NCI-H345 (cell line): ENCODE results near the gene TNF.
A peak's percentile ranks its signal among the peaks of the same experiment; 100 is the strongest.

Source experiments
- DNase-seq: peaks from one replicate; lab custom pipeline; 2025; lab: John Stamatoyannopoulos, UW

The TNF gene

DNA sequence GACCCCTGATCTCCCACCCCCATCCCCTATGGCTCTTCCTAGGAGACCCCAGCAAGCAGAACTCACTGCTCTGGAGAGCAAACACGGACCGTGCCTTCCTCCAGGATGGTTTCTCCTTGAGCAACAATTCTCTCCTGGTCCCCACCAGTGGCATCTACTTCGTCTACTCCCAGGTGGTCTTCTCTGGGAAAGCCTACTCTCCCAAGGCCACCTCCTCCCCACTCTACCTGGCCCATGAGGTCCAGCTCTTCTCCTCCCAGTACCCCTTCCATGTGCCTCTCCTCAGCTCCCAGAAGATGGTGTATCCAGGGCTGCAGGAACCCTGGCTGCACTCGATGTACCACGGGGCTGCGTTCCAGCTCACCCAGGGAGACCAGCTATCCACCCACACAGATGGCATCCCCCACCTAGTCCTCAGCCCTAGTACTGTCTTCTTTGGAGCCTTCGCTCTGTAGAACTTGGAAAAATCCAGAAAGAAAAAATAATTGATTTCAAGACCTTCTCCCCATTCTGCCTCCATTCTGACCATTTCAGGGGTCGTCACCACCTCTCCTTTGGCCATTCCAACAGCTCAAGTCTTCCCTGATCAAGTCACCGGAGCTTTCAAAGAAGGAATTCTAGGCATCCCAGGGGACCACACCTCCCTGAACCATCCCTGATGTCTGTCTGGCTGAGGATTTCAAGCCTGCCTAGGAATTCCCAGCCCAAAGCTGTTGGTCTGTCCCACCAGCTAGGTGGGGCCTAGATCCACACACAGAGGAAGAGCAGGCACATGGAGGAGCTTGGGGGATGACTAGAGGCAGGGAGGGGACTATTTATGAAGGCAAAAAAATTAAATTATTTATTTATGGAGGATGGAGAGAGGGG is 1.9 kb upstream of the TNF start:
- DNase-seq = no peak

DNA sequence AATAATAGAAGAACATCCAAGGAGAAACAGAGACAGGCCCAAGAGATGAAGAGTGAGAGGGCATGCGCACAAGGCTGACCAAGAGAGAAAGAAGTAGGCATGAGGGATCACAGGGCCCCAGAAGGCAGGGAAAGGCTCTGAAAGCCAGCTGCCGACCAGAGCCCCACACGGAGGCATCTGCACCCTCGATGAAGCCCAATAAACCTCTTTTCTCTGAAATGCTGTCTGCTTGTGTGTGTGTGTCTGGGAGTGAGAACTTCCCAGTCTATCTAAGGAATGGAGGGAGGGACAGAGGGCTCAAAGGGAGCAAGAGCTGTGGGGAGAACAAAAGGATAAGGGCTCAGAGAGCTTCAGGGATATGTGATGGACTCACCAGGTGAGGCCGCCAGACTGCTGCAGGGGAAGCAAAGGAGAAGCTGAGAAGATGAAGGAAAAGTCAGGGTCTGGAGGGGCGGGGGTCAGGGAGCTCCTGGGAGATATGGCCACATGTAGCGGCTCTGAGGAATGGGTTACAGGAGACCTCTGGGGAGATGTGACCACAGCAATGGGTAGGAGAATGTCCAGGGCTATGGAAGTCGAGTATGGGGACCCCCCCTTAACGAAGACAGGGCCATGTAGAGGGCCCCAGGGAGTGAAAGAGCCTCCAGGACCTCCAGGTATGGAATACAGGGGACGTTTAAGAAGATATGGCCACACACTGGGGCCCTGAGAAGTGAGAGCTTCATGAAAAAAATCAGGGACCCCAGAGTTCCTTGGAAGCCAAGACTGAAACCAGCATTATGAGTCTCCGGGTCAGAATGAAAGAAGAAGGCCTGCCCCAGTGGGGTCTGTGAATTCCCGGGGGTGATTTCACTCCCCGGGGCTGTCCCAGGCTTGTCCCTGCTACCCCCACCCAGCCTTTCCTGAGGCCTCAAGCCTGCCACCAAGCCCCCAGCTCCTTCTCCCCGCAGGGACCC is 981 bp upstream of the TNF start:
- no peak for DNase-seq

DNA sequence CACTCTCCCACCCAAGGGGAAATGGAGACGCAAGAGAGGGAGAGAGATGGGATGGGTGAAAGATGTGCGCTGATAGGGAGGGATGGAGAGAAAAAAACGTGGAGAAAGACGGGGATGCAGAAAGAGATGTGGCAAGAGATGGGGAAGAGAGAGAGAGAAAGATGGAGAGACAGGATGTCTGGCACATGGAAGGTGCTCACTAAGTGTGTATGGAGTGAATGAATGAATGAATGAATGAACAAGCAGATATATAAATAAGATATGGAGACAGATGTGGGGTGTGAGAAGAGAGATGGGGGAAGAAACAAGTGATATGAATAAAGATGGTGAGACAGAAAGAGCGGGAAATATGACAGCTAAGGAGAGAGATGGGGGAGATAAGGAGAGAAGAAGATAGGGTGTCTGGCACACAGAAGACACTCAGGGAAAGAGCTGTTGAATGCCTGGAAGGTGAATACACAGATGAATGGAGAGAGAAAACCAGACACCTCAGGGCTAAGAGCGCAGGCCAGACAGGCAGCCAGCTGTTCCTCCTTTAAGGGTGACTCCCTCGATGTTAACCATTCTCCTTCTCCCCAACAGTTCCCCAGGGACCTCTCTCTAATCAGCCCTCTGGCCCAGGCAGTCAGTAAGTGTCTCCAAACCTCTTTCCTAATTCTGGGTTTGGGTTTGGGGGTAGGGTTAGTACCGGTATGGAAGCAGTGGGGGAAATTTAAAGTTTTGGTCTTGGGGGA is 754 bp downstream of the TNF start:
- no peak for DNase-seq

DNA sequence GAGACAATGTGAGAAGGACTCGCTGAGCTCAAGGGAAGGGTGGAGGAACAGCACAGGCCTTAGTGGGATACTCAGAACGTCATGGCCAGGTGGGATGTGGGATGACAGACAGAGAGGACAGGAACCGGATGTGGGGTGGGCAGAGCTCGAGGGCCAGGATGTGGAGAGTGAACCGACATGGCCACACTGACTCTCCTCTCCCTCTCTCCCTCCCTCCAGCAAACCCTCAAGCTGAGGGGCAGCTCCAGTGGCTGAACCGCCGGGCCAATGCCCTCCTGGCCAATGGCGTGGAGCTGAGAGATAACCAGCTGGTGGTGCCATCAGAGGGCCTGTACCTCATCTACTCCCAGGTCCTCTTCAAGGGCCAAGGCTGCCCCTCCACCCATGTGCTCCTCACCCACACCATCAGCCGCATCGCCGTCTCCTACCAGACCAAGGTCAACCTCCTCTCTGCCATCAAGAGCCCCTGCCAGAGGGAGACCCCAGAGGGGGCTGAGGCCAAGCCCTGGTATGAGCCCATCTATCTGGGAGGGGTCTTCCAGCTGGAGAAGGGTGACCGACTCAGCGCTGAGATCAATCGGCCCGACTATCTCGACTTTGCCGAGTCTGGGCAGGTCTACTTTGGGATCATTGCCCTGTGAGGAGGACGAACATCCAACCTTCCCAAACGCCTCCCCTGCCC is 1.7 kb downstream of the TNF start:
- no peak for DNase-seq

DNA sequence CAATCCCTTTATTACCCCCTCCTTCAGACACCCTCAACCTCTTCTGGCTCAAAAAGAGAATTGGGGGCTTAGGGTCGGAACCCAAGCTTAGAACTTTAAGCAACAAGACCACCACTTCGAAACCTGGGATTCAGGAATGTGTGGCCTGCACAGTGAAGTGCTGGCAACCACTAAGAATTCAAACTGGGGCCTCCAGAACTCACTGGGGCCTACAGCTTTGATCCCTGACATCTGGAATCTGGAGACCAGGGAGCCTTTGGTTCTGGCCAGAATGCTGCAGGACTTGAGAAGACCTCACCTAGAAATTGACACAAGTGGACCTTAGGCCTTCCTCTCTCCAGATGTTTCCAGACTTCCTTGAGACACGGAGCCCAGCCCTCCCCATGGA is 2.2 kb downstream of the TNF start:
- DNase-seq = no peak

DNA sequence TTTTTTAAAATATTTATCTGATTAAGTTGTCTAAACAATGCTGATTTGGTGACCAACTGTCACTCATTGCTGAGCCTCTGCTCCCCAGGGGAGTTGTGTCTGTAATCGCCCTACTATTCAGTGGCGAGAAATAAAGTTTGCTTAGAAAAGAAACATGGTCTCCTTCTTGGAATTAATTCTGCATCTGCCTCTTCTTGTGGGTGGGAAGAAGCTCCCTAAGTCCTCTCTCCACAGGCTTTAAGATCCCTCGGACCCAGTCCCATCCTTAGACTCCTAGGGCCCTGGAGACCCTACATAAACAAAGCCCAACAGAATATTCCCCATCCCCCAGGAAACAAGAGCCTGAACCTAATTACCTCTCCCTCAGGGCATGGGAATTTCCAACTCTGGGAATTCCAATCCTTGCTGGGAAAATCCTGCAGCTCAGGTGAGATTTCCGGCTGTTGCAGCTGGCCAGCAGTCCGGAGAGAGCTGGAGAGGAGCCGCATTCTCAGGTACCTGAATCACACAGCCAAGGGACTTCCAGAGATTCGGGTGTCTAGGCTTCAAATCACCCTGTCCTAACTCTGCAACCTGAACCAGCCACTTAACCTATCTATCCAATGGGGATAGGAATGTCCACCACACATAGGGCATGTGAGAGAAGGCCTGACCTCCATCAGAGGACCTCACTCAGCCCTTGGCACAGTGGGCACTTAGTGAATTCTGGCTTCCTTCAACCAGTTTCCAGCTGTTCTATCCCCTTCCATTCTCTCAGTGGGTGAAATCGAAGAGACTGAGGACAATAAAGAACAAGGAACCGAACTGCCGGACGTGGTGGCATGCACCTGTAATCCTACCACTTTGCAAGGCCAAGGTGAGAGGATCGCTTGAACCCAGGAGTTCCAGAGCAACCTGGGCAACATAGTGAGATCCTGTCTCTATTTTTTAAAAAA is 3.1 kb downstream of the TNF start:
- DNase-seq = no peak

DNA sequence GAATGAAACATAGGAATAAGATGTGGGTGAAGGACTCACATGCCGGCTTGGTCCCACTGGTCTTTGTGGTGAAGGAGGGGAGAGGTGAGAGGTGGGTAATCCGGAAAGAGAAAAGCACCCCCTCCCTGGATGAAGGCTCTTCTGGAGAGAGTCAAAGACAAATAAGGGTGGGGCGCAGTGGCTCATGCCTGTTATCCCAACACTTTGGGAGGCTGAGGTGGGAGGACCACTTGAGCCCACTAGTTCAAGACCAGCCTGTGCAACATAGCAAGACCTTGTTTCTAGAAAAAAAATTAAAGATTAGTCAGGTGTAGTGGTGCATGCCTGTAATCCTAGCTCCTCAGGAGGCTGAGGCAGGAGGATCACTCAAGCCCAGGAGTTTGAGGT is 3.7 kb downstream of the TNF start:
- no peak for DNase-seq

DNA sequence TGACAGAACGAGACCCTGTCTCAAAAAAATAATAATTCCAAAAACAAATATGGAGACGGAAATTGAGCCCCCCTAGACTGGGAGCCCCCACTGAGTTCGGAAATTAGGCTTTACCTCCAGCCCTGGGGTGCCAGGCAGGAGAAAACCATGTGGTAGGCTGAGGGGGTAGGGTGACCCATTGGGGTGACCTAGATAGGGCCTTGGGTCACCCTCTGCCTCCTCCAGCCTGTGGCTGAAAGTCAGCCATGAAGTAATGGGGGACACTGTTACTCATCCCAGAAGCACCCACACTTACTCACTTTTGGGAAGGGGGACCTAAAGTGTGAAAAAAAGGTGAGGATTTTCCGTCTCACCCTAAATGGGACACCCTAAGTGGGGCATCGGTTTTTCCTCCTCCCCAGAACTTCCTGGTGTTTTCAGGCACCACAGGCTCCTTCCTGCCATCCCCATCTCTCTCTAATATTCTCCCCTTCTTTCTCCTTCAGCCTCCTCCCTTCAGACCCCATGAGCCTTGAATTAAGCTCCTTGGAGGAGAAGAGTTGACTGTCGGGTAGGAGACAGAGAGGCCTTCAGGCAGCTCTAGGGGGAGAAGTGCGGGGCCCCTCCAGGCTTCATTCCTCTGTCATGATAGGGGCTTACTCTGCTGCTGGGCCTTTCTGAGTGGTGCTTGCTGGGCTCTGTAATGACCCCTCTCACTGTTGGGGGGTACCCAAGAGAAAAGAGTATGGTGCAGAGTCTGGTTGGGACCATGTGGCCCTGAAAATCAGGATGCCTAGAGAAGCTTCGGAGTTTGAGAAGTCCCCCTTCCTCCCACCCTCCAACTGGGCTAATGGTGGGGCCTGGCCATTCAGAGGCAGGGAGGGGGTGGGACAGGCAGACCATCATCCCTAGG is 4.4 kb downstream of the TNF start:
- DNase-seq = no peak

DNA sequence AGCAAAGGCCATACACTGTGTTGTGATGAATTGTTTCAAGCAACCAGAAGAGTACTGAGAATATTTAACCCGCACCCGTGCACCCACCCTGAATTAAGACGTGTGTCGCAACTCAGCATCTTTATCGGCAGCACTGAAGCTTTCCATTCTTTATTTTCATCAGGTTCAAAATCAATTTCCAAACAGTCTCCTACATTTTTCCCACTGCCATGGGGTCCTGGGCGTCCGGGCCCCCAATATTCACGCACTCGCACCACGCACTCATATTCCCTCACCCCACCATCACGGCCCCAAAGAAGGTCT is 5.0 kb downstream of the TNF start:
- no peak for DNase-seq

DNA sequence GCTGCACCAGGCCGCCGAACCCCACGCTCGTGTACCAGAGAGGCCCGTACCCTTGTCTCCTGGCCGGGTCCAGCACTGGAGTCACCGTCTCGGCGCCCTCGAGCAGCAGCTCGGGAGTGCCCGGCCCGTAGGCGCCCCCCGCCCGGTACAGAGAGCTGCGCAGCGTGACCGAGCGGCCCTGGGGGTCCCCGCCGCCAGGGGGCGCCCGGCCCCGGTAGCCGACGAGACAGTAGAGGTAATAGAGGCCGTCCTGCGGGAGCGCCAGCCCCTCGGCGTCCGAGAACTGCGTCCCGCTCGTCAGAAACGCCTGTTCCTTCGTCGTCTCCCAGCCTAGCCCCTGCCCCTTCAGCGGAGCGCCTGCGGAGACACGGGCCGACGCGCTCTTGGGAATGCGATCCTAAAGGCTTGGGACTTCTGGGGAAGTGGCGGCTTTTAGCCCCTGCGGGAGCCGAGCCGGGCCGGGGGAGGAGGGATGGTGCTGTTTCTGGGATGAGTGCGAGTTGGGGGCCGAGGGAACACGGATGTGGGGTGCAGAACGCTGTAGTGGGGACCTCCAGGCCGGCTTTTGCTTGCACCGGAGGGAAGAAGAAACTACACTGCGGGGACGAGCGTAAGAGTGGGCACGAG is 5.6 kb downstream of the TNF start:
- peak; percentile 71 for DNase-seq

DNA sequence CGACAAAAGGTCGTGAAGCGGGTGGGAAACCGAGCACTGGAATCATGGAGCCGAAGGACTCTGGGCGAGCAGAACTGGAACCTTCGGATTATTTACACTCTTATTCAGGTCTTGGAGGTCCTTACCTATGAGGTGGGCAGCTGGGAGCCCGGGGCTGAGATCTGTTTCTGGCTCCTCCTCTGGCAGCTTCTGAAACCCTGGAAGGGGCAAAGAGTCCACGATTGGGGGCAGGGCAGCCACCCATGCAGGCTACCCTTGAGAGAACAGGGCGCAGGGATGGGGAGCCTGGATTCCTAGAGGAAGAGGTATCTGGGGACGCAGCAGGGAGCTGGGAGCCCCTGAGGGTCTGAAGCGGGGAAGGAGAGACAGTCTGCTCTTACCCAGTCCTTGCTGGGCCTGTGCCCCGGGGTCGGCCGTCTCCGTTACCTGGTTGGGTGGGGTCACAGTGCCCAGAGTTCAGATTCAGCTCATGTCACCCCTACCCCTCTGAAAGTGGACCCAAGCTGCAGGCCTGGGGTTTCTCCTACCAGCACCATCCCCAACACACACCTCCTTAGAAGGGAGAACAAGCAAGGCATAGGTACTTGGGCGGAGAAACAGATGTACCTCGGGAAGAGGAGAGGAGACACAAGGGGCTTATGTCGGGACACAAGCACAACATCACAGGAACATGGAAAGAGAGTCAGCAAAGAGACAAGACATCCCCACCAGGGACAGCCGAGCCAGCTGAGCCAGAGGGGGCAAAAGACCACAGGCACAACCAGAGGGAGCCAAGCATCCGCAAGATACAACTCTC is 6.3 kb downstream of the TNF start:
- DNase-seq = no peak

DNA sequence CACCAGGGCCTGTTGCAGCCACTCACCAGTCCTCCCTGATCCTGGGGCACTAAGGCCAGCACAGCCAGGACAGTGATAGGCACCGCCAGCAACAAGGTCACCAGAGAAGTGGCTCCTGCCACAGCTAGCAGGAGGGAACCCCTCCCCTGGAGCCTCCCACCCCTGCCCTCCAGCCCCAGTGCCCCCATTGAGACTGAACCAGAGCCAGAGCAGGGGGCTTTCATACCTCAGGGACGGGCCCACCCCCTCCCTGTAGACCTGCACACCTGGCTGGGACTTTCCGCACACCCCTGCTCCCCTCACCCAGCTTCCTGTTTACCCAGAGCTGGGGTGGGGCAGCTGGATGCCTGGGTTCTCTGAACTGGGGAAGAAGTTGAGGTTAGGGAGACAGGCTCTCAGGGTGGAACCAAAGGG is 6.9 kb downstream of the TNF start, which contains the start of gene LTB:
Gene LTB (minus strand): TSS at position 195 of the 414 bp plus-strand sequence. CDS start 7 bp downstream, at position 188.
- no peak for DNase-seq

DNA sequence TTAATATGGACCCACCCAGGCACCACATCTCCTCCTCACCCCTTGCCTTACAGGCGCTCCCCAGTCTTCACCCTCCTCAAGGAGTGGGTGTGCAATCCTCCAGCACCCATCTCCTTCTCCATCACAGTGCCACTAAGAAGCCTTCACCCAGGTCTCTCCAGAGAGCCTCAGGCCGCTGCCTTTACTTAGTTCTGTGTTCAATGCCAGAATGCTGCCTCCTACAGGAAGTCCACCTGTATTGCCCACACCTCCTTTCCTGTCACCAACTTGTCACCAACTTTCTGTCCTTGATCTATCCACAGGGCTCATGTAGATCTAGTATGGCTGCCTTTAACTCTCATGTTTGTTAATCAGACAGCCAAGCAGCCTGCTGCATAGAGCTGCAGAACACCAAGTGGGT is 10.1 kb downstream of the TNF start:
- DNase-seq = no peak

DNA sequence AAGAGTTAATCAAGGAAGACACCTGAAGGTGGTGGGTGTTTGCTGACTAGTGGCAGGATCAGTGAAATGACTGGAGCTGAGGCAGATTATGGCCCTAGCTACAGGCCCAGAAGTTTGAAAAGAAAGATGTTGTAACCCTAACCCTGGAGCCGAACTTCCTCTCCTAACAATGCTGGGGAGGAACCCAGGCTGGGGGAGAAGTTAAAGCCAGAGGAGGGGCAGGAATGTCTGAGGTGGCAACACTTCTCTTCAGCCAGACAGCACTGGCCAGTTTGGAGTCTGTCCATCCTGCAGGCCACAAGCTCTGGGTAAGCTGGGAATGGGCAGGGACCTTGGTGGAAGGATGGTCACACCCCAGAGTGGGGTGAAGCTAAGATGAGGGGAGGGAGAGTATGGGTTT is 10.6 kb downstream of the TNF start, which contains the start of gene LST1:
Gene LST1 (plus strand): TSS at position 270 of the 400 bp plus-strand sequence. CDS start 1,023 bp downstream, outside the sequence.
- DNase-seq = no peak

DNA sequence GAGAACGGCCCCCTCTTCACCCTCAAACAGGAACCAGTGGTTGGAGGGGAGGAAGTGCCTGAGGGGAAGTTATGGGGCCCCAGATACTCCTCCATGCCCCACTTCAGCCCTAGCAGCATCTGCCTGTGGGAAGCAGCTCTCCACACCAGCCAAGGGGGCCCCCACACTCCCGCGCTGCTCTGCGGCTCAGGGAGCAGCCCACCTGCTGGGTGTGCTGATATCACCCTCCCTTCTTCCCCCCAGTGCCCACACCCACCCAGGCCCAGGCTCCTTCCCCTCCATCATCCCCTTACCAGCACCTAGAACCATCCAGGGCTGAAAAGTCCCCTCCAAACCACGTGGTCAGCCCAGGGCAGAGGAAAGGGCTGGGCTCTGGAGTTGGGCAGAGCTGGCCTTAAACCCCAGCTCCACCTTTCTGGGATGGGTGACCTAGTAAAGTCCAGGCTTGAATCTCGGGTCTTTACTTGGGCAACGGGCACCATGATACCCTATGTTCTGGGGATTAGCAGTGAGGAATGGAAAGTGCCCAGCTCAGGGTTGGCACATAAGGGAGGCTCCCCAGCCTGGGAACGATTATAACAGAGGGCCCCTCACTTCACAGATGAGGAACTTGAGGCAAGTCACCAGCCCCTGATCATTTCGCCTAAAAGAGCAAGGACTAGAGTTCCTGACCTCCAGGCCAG is 11.4 kb downstream of the TNF start:
- no peak for DNase-seq

DNA sequence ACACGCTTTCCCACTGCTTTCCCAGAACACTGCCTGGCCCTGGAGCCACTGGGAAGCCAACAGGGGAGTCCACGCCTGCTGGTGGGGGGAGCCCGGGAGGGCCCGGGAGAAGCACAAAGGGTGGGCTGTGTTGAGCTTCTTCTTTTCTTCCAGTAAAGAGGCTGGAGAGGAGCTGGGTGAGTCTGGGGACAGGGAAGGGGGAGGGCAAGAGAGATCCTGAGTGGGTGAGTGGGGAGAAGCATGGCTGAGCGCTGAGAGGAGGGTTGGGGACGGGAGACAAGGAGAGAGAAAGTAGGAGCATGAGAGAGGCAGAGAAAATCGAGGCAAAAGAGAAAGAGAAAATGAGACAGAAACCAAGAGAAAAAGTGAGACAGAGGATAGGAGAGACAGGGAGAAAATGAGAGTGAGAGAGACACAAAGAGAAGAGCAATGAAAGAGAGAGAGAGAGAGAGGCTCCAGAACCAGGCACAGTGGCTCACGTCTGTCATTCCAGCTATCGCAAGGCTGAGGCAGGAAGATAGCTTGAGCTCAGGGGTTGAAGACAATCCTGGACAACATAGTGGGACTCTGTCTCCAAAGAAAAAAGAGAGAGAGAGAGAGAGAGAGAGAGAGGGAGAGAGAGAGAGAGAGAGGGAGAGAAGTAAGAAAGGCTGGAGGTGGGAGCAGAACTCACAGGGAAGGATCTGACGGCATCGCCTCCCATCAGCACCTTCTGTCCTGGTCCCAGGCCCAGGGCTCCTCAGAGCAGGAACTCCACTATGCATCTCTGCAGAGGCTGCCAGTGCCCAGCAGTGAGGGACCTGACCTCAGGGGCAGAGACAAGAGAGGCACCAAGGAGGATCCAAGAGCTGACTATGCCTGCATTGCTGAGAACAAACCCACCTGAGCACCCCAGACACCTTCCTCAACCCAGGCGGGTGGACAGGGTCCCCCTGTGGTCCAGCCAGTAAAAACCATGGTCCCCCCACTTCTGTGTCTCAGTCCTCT is 12.7 kb downstream of the TNF start:
- DNase-seq = no peak
